PFSK-1 (cell line): ENCODE results near the gene EYA2.

Source experiments
- POLR2AphosphoS5 ChIP-seq: IDR thresholded peaks from 2 replicates; pipeline ENCODE4 v1.6.1; 2012; ENCODE audit warnings: low read depth, mild to moderate bottlenecking, control low read depth, low read length, moderate library complexity
- REST ChIP-seq, 2 experiments: IDR thresholded peaks; 2 replicates each; pipeline versions ENCODE4 v1.6.1 to v1.8.0; 2011 to 2012; ENCODE audit warnings: low read depth in 2 of 2, low read length in 2 of 2, control low read depth in 1 of 2, inconsistent platforms in 1 of 2, mild to moderate bottlenecking in 1 of 2, moderate library complexity in 1 of 2; ENCODE audit not compliant: insufficient read depth in 1 of 2
- TAF1 ChIP-seq: IDR thresholded peaks from 2 replicates; pipeline ENCODE4 v1.6.1; 2012; ENCODE audit warnings: low read length, control low read depth, borderline replicate concordance; ENCODE audit not compliant: insufficient read depth

GRCh38 chr20:47160992-47161391 is 266.3 kb downstream of the EYA2 start:
- TF ChIP-seq POLR2AphosphoS5 (no peak), REST (IDR thresholded peaks at IDR 0.05; ENCODE audit: insufficient read depth in 1 of 2, low read depth in 2 of 2, low read length in 2 of 2) (no peak), TAF1 (no peak)
